HG03097 (cell line): ENCODE data around the gene RUNDC3A.

ENCODE experiments used
- ATAC-seq: cut with Tn5 transposase; IDR thresholded peaks from one replicate; pipeline ENCODE4 v1.9.1; 2021; ENCODE audit not compliant: unreplicated experiment, low FRiP score

RUNDC3A gene

GRCh38 chr17:44282264-44282663 is 26.1 kb upstream of the RUNDC3A start:
- ATAC-seq = no peak

GRCh38 chr17:44283344-44284023 is 24.9 kb upstream of the RUNDC3A start:
- ATAC-seq = no peak

- no peak for ATAC-seq
Observed at GRCh38 chr17:44284024-44284400, 24.4 kb upstream of the RUNDC3A start.

- no peak for ATAC-seq
Observed at GRCh38 chr17:44287651-44288050, 20.8 kb upstream of the RUNDC3A start.

- ATAC-seq = no peak
Observed at GRCh38 chr17:44293509-44294226, 14.7 kb upstream of the RUNDC3A start.

- ATAC-seq = no peak
Observed at GRCh38 chr17:44297975-44298374, 10.4 kb upstream of the RUNDC3A start.

- ATAC-seq = no peak
Observed at GRCh38 chr17:44304651-44305050, 3.8 kb upstream of the RUNDC3A start.

- ATAC-seq = no peak
Observed at GRCh38 chr17:44307387-44308186, 814 bp upstream of the RUNDC3A start.

GRCh38 chr17:44308865-44309264 is 464 bp downstream of the RUNDC3A start:
- ATAC-seq = no peak

- ATAC-seq = no peak
Observed at GRCh38 chr17:44309472-44309871, 1.1 kb downstream of the RUNDC3A start.

- no peak for ATAC-seq
Observed at GRCh38 chr17:44310188-44310587, 1.8 kb downstream of the RUNDC3A start.

GRCh38 chr17:44310609-44311376 is 2.4 kb downstream of the RUNDC3A start:
- no peak for ATAC-seq

- ATAC-seq = no peak
Observed at GRCh38 chr17:44311562-44312181, 3.3 kb downstream of the RUNDC3A start.

- ATAC-seq = no peak
Observed at GRCh38 chr17:44312396-44313104, 4.1 kb downstream of the RUNDC3A start.

GRCh38 chr17:44314031-44314430 is 5.6 kb downstream of the RUNDC3A start:
- ATAC-seq = no peak

- no peak for ATAC-seq
Observed at GRCh38 chr17:44314524-44314868, 6.1 kb downstream of the RUNDC3A start.

GRCh38 chr17:44314869-44315661 is 6.7 kb downstream of the RUNDC3A start:
- ATAC-seq = no peak

- no peak for ATAC-seq
Observed at GRCh38 chr17:44315760-44316731, 7.6 kb downstream of the RUNDC3A start.
